HTERT RPE-1 (cell line): ENCODE measurements around the gene RBM47.

Source experiments
- in situ Hi-C: fragments of 300-500 bp; cut with MboI; formaldehyde crosslinking; loops from 4 replicates; pipeline ENCODE4 v1.14.3; 2020; ENCODE audit warnings: low sequenced_read_pairs

The RBM47 gene

DNA sequence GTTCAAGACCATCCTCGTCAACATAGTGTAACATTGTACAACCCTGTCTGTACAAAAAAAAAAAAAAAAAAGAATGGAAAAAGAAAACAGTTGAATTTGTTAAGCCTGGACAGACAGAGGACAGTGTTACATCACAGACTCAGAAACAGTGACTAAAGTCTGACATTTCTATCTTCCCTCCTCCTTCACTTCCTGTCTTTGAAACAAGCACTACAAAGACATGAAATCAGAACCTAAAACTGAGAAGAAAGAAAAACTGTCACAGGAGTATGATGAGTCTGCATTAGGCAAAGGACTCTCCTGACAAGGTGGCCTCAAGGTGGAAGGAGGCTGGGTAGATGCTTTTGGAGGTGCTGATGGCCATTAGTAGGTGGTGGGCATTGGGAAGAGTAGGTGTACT lies 126.7 kb downstream of the RBM47 start:
- in situ Hi-C loops = no loop called here

DNA sequence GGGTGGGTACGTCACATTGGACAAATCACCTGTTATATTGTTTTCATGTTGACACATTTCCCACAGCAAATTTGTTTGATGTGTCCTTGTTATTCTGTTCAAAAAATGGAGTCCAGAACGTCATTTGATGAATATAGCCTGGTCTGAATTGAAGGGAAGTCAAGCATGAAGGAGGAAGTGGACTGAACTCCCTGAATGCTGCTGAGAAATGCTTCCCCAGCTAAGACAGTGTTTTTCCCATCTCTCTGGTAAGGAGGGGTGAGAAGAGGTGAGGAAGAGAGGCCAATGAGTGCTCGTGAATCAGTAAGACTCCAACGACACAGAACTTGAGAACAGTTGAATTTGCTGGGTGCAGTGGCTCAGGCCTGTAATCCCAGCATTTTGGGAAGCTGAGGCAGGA lies 127.4 kb downstream of the RBM47 start:
- in situ Hi-C loops = no loop called here

DNA sequence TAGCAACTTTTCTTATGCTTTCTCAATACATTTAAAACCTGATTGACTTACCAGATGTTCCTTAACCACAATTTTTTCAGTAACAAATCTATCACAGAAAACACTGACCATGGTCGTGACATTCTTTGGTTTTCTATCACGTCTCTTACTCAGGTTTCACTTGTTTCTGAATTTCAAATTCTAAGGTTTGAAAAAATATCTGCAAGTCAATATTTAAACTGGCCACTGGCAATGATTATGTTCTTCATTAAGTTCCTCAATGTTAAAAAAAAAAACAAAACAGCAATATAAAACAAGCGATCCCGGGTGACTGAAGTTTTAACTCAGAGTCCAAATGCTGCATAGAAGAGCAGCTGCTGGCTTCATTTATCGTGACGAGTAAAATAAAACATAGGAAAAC lies 128.9 kb downstream of the RBM47 start:
- in situ Hi-C loops = no loop called here

- in situ Hi-C loops = no loop called here
These were observed 136.5 kb downstream of the RBM47 start for GRCh38 chr4:40493160-40493559.

DNA sequence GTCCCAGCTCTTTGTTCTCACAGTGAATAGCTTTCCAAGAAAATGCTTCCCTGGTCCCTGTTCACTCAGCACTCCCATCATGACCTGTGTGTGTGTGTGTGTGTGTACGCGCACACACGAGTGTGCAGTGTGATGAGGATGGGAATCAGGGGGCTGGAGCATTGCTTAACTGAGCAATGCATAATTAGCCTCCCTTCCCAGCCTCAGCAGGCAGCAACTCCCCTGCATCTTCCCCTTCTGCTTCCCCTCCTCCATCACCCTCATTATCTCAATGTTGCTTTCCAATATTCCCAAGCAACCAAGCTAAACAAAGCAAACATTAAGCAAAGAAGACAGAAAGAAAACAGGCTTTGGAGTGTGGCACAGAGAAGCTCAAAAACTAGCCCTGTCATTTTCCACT lies 137.0 kb downstream of the RBM47 start:
- in situ Hi-C loops = no loop called here

DNA sequence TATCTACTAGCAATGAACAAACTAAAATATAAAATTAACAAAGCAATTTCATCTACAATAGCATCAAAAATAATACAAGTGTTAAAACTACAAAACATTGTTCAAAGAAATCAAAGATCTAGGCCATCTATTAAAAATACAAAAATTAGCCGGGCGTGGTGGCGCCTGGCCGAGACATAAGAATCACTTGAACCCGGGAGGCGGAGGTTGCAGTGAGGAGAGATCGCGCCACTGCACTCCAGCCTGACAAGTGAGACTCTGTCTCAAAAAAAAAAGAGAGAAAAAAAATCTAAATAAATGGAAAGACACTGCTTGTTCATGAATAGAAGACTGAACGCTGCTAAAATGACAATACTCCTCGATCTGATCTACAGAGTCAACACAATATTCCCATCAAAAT lies 139.2 kb downstream of the RBM47 start:
- in situ Hi-C loops = no loop called here

DNA sequence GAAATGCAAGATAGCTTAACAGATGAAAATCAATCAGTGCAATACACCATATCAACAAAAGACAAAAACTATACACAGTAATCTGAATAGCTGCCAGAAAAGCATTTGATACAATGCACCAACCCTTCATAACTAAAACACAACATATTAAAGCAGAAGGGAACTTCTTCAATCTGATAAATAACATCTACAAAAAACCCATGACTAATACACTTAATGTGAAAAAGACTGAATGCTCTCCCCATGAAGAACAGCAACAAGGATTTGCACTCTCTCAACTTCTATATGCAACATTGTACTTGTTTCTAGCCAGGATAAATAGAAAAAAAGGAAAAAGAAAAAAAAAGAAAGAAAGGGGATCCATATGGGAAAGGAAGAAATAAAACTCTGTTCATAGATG lies 139.7 kb downstream of the RBM47 start:
- in situ Hi-C loops = no loop called here

- in situ Hi-C loops = no loop called here
These were observed 143.1 kb downstream of the RBM47 start for GRCh38 chr4:40486534-40486933.

- in situ Hi-C loops = no loop called here
These were observed 145.1 kb downstream of the RBM47 start for GRCh38 chr4:40484346-40485090.

DNA sequence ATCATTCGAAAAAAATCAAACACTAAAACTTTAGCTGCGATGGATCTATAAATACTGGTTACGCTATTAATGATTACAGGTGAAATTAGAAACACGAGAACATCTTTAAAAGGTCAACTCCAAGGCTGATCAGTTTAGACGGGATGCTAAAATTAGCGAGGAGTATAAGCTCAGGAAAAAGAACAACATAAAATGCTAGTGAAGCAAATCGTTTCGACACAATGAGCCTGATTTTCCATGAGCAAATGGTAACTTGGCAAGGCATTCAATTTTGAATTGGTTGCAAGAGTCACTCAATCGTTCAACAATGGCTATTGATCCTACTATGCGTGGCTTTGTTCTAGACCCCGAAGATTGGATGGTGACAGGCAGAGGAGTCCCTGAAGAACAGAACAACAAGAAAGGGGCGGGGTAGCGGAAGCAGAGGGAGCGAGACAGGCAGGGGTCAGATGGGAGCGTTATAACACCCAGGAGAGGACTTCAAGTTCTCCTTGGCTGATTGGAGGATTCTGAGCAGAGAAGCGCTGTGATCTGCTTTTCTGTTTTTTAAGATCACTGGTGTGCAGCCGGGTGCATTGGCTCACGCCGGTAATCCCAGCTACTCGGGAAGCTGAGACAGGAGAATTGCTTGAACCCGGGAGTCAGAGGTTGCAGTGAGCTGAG lies 146.5 kb downstream of the RBM47 start:
- in situ Hi-C loops = no loop called here

- in situ Hi-C loops = no loop called here
These were observed 147.7 kb downstream of the RBM47 start for GRCh38 chr4:40481977-40482376.

DNA sequence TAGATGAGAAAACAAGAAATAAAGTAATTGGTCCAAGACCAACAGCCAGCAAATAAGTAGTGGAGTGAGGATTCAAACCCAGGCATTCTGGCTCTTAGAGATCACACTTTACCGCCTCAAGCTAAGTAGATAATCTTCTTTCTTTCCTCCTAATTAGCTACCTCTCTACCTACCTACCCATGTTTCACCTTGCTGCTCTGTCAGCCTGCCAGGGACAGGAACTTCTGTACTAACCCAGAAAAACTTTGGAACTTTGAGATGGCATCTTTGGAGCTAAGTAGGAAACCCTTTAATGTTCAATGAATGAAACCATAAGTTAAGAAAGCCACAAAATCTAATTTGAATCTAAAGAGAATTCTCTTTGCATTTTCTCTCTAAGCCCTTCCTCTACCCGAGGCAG lies 149.4 kb downstream of the RBM47 start:
- in situ Hi-C loops = no loop called here

DNA sequence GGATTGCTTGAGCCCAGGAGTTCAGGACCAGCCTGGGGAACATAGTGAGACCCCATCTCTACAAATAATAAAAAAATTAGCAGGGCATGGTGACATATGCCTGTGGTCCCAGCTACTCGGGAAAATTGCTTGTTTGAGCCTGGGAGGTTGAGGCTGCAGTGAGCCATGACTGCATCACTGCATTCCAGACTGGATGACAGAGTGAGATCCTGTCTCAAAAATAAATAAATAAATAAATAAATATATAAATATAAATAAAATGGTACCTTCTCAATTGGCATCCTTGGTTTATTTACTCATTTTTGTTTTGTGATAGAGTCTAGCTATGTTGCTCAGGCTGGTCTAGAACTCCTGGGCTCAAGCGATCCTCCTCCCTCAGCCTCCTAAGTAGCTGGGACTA lies 150.3 kb downstream of the RBM47 start:
- in situ Hi-C loops = no loop called here

DNA sequence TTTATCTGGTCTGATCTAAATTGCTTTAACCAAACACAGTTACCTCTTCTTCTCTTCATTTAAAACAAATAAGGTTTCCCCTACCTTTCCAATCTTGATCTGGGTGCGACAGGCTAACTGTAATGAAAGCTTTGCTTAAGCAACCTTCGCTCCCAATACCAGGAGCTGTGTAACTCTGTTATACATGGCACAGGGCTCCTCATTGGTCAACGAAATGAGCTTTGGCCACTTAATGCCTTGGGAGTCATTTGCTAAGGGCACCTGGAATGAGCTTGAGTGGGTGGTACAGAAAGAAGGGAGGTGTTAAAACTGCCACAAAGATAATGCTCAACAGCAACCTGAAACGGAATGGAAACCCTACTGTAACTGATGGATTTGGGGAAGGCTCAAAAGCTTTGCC lies 154.1 kb downstream of the RBM47 start:
- in situ Hi-C loops = no loop called here

DNA sequence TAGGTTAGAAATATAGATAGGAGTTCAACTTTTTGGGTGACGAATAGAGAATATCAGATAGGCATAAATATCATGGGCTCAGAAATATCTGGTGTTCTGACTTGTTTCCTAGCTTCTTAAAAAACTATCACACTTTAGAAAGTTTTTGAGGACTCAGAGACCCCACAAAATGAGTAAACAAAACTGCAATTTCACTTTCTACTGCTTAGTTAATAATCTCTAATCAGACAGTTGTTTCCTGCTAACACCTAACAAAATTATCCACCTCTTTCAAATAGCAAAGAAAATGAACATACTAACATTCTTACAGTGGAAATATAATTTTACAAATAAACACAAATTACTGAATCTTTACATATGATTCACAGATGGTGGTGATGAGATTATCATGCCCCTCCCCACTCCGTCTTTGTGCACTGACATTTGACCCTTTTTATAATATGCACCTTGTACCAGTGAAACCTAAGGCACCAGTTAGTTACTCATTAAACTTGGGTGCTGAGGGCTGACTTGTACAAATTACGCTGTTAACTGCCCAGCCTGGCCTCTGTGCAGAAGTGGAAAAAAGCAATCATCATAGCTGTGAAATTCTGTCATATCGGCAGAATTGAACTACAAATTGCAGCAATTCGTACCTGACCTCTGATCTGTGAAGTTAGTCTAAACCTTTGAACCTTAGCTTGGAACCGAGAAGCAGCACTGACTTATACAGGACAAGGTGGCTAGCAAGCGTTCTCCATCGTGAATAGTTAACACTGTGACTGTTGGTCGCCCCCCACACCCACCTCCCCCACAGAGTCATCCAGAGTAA lies 155.9 kb downstream of the RBM47 start:
- in situ Hi-C loops = no loop called here

GRCh38 chr4:40471923-40472322 lies 157.7 kb downstream of the RBM47 start:
- in situ Hi-C loops = no loop called here

DNA sequence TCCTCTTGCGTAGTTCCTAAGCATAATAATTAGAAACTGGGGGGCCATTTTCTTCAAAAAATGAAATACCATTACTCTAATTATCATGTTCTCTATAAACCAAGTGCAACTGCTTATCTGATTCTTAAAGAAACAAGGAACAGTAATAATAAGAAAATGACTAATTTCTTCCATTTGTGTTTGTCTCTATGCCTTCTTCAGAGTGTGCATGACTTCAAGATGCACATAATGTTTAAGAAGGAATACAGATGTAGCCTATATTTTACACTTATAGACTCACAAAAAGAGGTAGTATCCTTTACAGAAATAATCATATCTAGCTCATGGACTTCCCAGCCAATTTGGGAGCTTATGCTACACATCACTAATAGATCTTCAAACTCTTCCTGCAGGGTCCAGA lies 162.9 kb downstream of the RBM47 start:
- in situ Hi-C loops = no loop called here

- in situ Hi-C loops = no loop called here
These were observed 167.3 kb downstream of the RBM47 start for GRCh38 chr4:40462326-40462725.

DNA sequence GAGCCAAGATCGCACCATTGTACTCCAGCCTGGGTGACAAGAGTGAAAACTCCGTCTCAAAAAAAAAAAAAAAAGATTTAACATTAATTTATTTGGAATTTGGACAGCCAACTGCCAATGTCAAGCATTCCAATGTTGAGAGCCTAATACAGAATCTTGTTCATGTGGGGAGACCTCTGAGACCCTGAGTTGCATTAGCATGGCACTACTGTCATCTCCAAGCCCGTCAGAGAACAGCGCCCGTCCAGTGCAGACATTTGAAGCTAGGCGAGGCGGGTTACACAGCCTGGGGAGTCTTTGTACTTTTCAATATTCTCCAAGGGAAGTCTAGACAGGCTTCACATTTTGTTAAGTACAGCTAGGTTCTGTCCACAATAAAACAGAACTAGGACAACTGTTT lies 167.8 kb downstream of the RBM47 start:
- in situ Hi-C loops = no loop called here

GRCh38 chr4:40461062-40461461 lies 168.6 kb downstream of the RBM47 start:
- in situ Hi-C loops = no loop called here

DNA sequence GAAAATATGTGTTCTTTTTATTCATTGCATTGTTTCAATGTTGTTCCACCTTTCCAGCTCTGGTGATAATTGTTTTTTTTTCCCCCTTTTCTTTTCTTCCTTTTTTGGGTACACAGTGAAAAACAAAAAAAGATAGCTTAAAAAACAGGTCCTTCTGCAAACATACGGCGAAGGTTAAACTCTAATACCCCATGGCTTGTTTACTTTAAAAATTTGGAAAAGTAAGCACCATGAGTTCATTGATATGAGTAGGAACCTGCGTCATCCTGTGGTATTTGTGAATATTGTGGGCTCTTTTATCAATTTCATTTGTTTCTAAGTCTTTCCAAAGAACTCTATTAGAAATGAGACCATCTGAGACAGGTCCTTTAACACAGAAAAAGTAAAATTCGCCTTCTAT lies 171.0 kb downstream of the RBM47 start:
- in situ Hi-C loops = no loop called here

DNA sequence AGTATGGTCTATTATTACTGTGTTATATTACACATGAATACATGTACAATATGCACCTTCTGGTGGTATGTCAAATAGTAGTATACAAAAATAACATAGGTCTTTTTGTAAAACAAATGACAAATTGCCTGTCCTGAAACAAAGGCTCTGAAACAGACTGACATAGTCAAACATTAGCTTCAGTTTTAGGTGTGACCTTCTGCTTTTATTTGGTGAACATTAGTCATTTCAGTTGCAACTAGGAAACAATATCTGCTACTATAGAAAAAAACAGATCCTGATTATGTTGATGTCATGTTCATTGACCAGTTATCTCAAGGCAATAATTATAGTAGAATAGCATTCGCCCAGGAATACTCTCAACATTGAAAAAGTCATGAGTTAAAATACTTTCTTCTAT lies 171.6 kb downstream of the RBM47 start:
- in situ Hi-C loops = no loop called here
